ENCODE data around the gene PCGF3. TPM values are rescaled to one million over a fixed set of nuclear protein-coding genes. Genes with fewer than 3 reads are reported as not detected.
"Not testable (repeated sequence)": the region's sequence is repeated elsewhere in the genome, so short reads cannot be mapped to it uniquely, and the experiment has no call there.

PCGF3 gene
- total RNA-seq, 1 donor from 2014 or later = 34.7 TPM

GRCh38 chr4:762211-763190 lies 56.9 kb downstream of the PCGF3 start:
- DNase-seq (ENCODE audit: low spot score) = no peak

DNA sequence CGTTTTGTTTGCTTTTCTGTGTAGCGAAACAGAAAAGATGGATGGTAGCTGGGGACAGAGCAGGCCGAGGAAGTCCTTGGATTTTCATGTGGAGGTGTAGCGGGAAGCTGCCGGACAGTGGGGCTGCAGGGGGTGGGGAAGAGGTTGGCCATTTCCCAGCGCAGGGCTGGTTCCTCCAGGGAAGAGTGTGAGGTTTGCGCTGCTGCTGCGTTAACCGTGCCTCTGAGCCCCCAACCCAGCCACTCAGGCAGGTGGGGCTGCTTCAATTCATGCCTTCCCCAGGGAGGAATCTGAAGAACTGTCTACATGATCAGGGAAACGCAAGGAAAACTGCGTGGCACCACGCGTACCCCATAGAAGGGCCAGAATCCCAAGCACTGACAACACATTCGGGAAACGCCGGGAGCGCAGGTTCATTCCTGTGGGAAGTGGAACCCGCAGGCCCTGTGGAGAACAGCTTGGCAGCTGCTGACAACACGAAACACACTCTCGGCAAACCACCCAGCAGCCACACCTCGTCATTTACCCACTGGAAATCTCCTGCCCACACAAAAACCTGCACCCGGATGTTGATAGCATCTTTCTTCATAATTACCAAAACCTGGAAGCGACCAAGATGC lies 57.7 kb downstream of the PCGF3 start:
- no peak for DNase-seq (ENCODE audit: low spot score)

GRCh38 chr4:763922-764321 lies 58.3 kb downstream of the PCGF3 start:
- no peak for DNase-seq (ENCODE audit: low spot score)

- no peak for DNase-seq (ENCODE audit: low spot score)
Measured at GRCh38 chr4:764405-765169, 59.0 kb downstream of the PCGF3 start.

DNA sequence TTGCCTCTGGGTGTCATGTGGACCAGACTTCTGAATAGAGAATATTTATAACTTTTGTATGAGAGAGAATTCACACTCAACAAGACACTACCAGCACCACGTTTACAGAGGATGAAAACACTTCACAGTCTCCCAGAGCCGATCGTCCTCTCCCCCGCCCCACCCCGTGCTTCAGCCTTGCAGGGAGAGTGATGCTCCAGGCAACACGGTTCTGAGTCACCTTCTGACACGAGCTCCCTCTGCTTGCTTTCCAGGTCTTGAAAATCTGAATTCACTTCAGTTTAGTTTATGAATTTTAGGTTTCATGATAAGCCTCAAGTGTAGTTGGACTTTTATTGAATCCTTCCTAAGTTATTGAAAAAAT lies 60.5 kb downstream of the PCGF3 start:
- DNase-seq (ENCODE audit: low spot score) = no peak

GRCh38 chr4:766559-767283 lies 61.1 kb downstream of the PCGF3 start:
- no peak for DNase-seq (ENCODE audit: low spot score)

- no peak for DNase-seq (ENCODE audit: low spot score)
Measured at GRCh38 chr4:768076-768475, 62.4 kb downstream of the PCGF3 start.

DNA sequence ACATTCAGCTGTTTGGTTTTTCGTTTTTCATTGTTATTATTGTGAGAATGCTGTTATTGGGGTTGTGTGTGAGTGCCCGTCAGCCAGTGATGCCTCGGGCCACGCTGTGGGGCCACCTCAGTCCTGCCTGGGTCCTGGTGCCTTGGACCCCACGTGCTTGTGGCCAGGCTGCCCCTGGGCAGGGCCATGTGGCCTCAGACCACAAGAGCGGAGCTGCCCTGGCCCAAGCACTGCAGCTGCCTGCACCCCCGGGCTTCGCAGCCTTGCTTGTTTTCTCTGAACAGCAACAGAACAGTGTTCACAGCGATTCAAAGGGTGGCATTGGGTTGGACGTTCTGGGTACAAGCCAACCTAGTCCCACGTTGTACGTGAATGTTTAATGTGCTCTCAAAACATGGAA lies 63.4 kb downstream of the PCGF3 start:
- DNase-seq (ENCODE audit: low spot score) = no peak

- no peak for DNase-seq (ENCODE audit: low spot score)
Measured at GRCh38 chr4:769511-769910, 63.9 kb downstream of the PCGF3 start.

DNA sequence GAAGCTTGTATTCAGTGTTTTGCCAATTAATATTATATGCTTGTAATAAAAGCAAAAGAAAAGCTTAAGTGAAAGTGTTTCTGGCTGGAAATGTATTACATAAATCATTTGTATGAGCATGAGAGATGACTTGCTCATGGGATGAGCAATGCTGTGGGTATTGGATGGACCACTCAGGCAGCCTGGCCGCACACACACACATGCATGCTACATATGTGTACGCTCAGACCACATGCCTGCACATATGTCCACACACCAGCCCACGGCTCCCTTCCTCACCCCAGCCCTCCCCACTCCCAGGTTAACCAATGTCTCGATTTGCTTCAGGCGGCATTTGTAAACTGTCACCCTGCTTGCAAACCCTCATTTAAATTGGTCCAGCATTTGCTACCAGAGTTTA lies 64.4 kb downstream of the PCGF3 start:
- DNase-seq (ENCODE audit: low spot score) = no peak

GRCh38 chr4:771464-771863 lies 65.8 kb downstream of the PCGF3 start:
- no peak for DNase-seq (ENCODE audit: low spot score)

DNA sequence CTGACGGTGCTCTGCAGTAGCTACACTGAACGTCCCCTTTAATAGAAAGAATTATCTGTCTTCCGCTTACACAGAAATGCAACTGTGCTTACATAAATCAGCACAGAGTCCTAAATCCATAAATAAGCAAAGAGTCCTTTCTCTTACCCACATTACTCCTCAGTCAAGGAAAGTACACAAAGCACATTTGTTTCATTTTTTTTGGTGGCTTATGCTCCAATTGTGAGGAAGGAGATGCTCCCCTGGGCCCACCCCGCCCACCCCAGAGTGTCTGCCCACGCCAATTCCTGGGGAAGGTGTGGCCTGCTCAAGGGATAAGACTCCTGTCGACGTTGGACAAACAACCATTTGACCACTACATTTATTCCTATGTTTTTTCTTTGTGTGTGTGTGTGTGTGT lies 66.5 kb downstream of the PCGF3 start:
- DNase-seq (ENCODE audit: low spot score) = no peak

GRCh38 chr4:772776-773175 lies 67.1 kb downstream of the PCGF3 start:
- no peak for DNase-seq (ENCODE audit: low spot score)

DNA sequence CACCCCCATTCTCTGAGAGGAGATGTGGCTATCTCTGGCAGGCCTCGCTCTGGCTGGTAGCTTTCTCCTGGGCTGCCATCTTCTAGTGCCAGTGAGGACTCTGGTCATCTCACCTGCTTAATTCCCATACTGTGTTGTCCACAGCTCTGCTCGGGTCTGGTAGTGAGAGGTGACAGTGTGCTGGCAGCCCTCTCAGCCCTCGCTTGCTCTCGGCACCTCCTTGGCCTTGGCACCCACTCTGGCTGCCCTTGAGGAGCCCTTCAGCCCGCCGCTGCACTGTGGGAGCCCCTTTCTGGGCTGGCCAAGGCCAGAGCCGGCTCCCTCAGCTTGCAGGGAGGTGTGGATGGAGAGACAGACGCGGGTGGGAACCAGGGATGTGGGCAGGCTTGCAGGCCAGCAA lies 67.6 kb downstream of the PCGF3 start:
- DNase-seq (ENCODE audit: low spot score) = no peak

GRCh38 chr4:774419-775092 lies 68.9 kb downstream of the PCGF3 start:
- not testable (repeated sequence) for DNase-seq (ENCODE audit: low spot score)

GRCh38 chr4:775485-775884 lies 69.9 kb downstream of the PCGF3 start:
- DNase-seq (ENCODE audit: low spot score) = not testable (repeated sequence)

DNA sequence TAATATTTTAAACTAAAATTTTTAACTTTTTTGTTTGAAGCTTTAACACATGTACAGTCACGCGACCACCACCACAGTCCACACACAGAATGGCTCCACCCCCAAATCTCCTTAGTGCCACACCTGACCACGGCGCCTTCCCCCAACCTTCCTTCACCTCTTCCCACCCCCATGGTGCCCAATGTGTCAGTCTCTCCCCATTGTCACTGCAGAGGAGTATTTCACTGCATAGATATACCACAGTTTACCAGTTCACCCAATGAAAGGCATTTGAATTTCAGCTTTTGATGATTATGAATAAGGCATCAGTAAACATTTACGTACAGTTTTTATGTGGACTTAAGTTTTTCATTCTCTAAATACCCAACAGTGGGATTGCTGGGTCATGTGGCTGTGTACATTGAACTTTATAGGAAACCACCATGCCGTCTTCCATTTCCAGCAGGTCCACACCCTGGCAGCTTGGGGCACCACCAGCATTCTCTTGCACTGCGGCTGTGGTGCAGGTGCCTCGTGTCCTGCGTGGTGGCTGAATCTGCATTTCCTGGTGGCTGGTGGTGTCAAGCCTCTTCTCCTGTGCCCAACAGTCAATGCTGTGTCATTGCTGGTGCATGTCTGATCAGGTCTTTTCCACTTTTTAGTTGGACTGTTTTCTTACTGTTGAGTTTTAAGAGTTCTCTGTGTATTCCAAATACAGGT lies 71.3 kb downstream of the PCGF3 start:
- no peak for DNase-seq (ENCODE audit: low spot score)

- DNase-seq (ENCODE audit: low spot score) = no peak
Measured at GRCh38 chr4:777520-778262, 72.1 kb downstream of the PCGF3 start.

DNA sequence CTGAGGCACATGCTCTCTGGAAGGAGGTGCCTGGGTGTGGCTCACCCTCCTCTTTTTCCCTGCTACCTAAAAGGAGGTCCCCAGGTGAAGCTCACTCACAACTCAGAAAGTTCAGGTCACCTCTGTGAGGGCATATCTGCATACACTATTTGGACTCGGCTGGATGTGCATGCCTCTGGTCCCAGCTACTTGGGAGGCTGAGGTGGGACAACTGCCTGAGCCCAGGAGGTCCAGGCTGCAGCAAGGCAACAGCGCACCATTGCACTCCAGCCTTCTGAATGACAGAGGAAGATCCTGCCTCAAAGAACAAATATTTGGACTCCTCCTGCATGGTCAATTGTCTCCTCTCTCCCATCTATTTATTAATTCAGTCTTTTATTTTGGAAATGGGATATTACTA lies 73.9 kb downstream of the PCGF3 start:
- no peak for DNase-seq (ENCODE audit: low spot score)
